GM20000 (cell line): ENCODE measurements around the gene SLC7A6.
A peak's percentile ranks its signal among the peaks of the same experiment; 100 is the strongest.

Experiments used
- DNase-seq: peaks from one replicate; pipeline ENCODE4 v3.0.0; 2012; ENCODE audit warnings: low spot score
- CTCF ChIP-seq: IDR thresholded peaks from 2 replicates; pipeline ENCODE4 v1.5.1; 2012; ENCODE audit warnings: mild to moderate bottlenecking, control low read depth; ENCODE audit errors: extremely low read depth, missing control alignments

SLC7A6 gene

GRCh38 chr16:68244481-68244902, 19.8 kb upstream of the SLC7A6 start:
- no peak for TF ChIP-seq CTCF
- DNase-seq = no peak

GRCh38 chr16:68244903-68245853, 19.1 kb upstream of the SLC7A6 start, which contains the start of gene PLA2G15:
Gene PLA2G15 (plus strand): TSS chr16:68245373. CDS start chr16:68245427, 54 bp downstream.
- TF ChIP-seq CTCF = no peak

GRCh38 chr16:68246121-68246520, 18.2 kb upstream of the SLC7A6 start:
- no peak for DNase-seq
- no peak for TF ChIP-seq CTCF

More at GRCh38 chr16:68244903-68245853, 19.1 kb upstream of the SLC7A6 start, which contains the start of gene PLA2G15:
- DNase-seq = peak; percentile 97

- no peak for DNase-seq
- no peak for TF ChIP-seq CTCF
Observed at GRCh38 chr16:68246666-68247065, 17.7 kb upstream of the SLC7A6 start.

- DNase-seq = no peak
- TF ChIP-seq CTCF = no peak
Observed at GRCh38 chr16:68247400-68247799, 16.9 kb upstream of the SLC7A6 start.

- TF ChIP-seq CTCF = no peak
- no peak for DNase-seq
Observed at GRCh38 chr16:68247932-68248331, 16.4 kb upstream of the SLC7A6 start.

- no peak for DNase-seq
- no peak for TF ChIP-seq CTCF
Observed at GRCh38 chr16:68249371-68249770, 15.0 kb upstream of the SLC7A6 start.
